OCI-LY3 (cell line): Measurements from ENCODE around the gene RAP1GAP2.

Source experiments
- EZH2phosphoT487 ChIP-seq: fragments of 200-600 bp; shearing (Covaris generic); IDR thresholded peaks from 2 replicates; pipeline ENCODE4 v1.6.1; 2018; ENCODE audit warnings: antibody characterized with exemption, mixed run types, low read depth
- TF ChIP-seq, protein P1 (sequence below): fragments of 200-600, 300-600 bp; sonication (generic); IDR thresholded peaks from 2 replicates; pipeline ENCODE4 v1.5.1; 2014; ENCODE audit warnings: antibody characterized with exemption, low read length, low read depth

DNA sequence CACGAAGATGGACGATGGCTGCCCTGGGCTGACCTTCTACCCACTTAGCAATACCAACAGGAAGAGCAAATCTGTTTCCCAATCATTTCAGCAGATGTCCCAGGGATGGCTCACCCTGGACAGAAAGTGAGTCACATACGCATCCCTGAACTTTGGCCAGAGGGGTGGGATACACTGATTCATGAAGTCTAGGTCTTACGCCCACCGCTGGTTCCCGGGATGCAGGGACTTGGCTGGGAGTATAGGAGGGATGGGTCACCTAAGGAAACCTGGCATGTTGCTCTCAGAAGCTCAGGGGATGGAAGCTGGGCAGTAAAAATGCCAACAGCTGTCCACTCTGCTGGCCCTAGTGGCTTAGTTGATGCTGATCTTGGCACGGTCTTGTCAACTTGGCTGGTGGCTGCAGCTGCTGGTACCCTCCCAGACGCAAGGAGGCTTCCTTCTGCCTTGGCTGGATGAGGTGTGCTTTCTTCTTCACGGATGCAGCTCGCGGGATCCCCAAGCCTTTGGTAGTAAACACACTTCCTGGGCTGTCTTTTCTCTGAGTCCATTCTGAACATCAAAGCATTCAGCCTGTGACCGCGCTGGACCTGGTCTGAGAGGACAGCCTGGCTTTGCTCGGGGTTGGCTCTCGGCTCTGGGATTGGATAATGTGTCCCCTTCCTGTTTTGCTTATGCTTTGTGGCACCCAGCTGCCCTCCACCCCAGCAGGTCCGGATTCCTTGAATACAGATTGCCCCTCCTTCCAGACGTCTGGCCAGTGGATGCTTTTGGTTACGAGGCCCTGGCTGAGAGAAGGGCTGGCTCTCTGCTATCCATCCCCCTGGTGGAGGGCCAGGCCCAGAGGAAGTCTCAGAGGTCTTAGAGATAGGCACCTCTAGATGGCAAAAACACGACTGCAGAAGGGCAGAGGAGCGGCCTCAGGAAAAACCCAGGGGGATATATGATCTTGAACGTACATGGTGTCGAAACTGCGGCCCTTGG, 71.5 kb downstream of the RAP1GAP2 start:
- TF ChIP-seq, protein P1, sequence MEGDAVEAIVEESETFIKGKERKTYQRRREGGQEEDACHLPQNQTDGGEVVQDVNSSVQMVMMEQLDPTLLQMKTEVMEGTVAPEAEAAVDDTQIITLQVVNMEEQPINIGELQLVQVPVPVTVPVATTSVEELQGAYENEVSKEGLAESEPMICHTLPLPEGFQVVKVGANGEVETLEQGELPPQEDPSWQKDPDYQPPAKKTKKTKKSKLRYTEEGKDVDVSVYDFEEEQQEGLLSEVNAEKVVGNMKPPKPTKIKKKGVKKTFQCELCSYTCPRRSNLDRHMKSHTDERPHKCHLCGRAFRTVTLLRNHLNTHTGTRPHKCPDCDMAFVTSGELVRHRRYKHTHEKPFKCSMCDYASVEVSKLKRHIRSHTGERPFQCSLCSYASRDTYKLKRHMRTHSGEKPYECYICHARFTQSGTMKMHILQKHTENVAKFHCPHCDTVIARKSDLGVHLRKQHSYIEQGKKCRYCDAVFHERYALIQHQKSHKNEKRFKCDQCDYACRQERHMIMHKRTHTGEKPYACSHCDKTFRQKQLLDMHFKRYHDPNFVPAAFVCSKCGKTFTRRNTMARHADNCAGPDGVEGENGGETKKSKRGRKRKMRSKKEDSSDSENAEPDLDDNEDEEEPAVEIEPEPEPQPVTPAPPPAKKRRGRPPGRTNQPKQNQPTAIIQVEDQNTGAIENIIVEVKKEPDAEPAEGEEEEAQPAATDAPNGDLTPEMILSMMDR: no peak
- TF ChIP-seq EZH2phosphoT487: no peak
